NCI-H1694 treated with DMSO at 0.1 percent for 48 hours (cell line): ENCODE results near the gene ICAM1.
"Not testable (repeated sequence)": the region's sequence is repeated elsewhere in the genome, so short reads cannot be mapped to it uniquely, and the experiment has no call there.

ENCODE experiments used
- DNase-seq: peaks from one replicate; lab custom pipeline; 2025; lab: John Stamatoyannopoulos, UW

Gene ICAM1

DNA sequence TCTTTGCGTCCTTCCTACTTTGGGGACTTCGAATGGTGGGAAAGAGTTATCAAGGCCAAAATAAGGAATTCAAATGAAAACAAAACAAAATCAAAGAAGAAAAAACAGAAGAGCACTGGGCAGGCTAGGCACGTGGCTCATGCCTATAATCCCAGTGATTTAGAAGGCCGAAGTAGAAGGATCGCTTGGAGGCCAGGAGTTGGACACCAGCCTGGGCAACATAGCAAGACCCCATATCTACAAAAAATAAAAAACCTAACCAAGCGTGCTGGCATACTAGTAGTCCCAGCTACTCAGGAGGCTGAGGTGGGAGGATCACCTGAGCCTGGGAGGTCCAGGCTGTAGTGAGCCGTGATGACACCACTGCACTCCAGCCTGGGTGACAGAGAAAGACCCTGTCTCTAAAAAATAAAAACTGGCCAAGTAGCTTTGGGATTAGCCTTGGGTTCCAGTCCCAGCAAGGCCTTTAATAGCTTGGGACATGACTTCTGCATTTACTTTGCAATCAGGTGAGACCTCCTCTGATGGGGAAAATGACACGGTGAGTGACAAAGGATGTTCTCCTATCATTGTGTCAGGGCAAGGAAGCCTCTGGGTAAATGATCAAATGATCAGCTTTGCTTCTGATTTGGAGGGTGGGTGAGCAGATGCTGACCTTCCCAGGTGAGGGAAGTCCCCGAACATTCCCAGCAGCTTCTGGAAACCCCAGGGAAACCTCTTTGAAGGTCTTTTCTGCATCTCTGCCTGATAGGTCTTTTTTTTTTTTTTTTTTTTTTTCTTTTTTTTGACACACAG lies 7.1 kb downstream of the ICAM1 start:
- no peak for DNase-seq

DNA sequence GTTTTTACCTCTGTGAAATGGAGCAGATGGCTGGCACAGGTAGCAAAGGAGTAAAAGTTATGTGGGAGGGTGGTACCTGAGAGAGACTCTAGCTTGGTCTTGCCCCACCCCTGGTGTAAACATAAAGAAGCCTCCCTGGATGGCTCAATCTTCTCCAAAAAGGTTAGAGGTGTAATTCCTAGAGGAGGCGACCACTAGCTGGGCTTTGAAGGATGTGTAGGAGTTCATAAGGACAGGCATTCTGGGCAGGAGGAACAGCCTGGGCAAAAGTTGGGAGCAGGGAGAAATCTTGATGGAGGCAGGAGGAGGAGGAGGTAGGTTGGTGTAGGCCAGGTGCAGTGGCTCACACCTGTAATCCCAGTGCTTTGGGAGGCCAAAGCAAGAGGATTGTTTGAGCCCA lies 8.0 kb downstream of the ICAM1 start:
- DNase-seq: no peak

DNA sequence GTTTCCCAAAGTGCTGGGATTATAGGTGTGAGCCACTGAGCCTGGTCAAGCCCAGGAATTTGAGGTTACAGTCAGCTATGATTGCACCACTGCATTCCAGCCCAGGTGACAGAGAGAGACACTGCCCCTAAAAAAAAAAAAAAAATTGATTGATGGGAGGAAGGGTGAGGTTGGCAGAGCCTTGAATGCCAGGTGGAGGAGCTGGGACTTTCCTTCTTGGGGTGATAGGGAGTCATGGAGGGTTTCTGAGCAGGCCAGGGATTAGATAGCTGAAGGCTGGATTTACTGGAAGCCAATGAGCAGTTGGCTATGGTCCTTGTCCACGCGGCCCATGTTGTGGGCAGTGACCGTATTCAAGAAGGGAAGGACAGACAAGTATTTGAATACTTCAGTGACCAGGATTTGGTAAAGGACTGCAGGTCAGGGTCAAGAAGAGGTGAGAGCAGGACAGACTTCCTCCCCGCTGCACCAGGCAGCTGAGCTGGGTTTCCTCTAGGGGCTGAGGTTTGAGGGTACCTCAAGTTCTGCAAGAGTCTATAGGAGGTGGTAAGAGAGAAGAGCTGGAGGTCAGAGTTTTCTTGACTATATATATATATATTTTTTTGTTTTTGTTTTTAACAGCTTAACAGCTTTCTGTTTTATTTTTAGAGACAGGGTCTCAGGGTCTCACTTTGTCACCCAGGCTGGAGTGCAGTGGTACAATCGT lies 9.0 kb downstream of the ICAM1 start:
- no peak for DNase-seq

DNA sequence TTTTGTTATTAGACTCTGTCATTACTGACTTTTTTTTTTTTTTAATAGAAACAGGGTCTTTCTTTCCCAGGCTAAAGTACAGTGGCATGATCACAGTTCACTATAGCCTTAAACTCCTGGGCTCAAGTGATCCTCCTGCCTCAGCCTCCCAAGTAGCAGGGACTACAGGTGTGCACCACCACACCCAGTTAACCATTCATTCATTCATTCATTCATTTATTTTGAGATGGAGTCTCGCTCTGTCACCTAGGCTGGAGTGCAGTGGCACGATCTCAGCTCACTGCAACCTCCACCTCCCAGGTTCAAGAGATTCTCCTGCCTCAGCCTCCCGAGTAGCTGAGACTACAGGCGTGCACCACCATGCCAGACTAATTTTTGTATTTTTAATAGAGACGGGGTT lies 11.1 kb downstream of the ICAM1 start:
- DNase-seq: not testable (repeated sequence)

DNA sequence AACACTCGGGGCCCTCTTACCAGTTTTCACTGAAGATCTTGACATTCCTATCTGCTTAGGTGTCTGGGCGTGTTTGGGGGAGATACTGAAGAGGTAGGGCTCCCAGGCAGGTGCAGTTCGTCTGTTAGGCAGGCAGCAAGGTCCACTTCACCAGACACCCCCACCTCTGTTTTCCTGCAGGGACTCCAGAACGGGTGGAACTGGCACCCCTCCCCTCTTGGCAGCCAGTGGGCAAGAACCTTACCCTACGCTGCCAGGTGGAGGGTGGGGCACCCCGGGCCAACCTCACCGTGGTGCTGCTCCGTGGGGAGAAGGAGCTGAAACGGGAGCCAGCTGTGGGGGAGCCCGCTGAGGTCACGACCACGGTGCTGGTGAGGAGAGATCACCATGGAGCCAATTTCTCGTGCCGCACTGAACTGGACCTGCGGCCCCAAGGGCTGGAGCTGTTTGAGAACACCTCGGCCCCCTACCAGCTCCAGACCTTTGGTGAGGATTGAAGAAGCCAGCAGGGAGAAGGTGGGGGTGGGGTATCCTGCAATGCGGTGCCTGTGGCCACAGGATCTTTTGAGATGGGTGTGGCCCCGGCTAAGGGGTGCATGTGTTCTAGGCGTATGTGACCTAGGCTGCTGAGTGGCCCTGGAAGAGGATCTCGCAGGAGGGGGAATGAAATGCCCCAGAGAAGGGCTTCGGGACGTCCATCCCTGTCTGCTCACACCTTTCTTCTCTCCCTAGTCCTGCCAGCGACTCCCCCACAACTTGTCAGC lies 12.6 kb downstream of the ICAM1 start:
- no peak for DNase-seq

DNA sequence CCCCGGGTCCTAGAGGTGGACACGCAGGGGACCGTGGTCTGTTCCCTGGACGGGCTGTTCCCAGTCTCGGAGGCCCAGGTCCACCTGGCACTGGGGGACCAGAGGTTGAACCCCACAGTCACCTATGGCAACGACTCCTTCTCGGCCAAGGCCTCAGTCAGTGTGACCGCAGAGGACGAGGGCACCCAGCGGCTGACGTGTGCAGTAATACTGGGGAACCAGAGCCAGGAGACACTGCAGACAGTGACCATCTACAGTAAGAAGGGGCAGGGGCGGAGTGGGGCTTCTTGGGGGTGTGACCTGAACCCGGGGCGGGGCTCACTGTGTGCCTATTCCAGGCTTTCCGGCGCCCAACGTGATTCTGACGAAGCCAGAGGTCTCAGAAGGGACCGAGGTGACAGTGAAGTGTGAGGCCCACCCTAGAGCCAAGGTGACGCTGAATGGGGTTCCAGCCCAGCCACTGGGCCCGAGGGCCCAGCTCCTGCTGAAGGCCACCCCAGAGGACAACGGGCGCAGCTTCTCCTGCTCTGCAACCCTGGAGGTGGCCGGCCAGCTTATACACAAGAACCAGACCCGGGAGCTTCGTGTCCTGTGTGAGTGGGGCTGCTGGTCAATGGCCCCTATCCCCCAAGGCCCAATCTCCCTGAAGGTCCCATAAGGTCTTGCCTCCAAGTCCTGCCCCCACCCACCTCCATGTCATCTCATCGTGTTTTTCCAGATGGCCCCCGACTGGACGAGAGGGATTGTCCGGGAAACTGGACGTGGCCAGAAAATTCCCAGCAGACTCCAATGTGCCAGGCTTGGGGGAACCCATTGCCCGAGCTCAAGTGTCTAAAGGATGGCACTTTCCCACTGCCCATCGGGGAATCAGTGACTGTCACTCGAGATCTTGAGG lies 13.4 kb downstream of the ICAM1 start:
- DNase-seq: no peak

DNA sequence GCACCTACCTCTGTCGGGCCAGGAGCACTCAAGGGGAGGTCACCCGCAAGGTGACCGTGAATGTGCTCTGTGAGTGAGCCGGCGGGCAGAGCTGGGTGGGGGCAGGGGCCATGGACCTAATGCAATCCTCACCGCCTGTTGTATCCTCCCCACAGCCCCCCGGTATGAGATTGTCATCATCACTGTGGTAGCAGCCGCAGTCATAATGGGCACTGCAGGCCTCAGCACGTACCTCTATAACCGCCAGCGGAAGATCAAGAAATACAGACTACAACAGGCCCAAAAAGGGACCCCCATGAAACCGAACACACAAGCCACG lies 14.0 kb downstream of the ICAM1 start:
- no peak for DNase-seq

DNA sequence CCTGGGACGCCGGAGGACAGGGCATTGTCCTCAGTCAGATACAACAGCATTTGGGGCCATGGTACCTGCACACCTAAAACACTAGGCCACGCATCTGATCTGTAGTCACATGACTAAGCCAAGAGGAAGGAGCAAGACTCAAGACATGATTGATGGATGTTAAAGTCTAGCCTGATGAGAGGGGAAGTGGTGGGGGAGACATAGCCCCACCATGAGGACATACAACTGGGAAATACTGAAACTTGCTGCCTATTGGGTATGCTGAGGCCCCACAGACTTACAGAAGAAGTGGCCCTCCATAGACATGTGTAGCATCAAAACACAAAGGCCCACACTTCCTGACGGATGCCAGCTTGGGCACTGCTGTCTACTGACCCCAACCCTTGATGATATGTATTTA lies 14.5 kb downstream of the ICAM1 start:
- no peak for DNase-seq

DNA sequence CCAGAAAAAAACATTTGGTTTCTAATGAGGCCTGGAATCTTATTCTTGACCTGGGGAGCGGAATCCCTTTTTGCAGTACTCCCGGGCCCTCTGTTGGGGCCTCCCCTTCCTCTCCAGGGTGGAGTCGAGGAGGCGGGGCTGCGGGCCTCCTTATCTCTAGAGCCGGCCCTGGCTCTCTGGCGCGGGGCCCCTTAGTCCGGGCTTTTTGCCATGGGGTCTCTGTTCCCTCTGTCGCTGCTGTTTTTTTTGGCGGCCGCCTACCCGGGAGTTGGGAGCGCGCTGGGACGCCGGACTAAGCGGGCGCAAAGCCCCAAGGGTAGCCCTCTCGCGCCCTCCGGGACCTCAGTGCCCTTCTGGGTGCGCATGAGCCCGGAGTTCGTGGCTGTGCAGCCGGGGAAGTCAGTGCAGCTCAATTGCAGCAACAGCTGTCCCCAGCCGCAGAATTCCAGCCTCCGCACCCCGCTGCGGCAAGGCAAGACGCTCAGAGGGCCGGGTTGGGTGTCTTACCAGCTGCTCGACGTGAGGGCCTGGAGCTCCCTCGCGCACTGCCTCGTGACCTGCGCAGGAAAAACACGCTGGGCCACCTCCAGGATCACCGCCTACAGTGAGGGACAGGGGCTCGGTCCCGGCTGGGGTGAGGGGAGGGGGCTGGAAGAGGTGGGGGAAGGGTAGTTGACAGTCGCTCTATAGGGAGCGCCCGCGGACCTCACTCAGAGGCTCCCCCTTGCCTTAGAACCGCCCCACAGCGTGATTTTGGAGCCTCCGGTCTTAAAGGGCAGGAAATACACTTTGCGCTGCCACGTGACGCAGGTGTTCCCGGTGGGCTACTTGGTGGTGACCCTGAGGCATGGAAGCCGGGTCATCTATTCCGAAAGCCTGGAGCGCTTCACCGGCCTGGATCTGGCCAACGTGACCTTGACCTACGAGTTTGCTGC lies 16.1 kb downstream of the ICAM1 start, which contains the start of gene ICAM4:
ICAM4 (plus strand) TSS at position 153 of the 935 bp plus-strand sequence; CDS start at position 211, 58 bp downstream.
- peak; percentile 4 for DNase-seq

DNA sequence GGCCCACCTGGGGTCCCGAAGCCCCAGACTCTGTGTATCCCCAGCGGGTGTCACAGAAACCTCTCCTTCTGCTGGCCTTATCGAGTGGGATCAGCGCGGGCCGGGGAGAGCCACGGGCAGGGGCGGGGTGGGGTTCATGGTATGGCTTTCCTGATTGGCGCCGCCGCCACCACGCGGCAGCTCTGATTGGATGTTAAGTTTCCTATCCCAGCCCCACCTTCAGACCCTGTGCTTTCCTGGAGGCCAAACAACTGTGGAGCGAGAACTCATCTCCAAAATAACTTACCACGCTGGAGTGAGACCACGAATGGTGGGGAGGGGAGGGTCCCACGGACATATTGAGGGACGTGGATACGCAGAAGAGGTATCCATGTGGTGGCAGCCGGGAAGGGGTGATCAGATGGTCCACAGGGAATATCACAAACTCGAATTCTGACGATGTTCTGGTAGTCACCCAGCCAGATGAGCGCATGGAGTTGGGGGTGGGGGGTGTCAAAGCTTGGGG lies 17.8 kb downstream of the ICAM1 start:
- DNase-seq: no peak

DNA sequence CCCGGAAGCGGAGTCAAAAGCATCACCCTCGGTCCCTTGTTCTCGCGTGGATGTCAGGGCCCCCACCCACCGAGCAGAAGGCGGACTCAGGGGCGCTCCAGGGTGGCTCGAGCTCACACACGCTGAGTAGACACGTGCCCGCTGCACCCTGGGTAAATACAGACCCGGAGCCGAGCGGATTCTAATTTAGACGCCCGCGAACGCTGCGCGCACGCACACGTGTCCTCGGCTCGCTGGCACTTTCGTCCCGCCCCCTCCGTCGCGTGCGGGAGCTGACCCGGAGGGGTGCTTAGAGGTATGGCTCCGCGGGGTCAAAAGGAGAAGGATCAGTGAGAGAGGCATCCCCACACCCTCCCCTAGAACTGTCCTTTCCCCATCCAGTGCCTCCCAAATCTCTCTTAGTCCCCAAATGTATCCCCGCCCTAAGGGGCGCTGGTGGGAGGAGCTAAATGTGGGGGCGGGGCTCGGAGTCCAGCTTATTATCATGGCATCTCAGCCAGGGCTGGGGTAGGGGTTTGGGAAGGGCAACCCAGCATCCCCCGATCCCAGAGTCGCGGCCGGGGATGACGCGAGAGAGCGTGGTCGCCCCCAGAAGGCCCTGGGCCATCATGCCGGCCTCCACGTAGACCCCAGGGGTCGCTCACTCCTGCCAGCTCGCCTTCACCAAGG lies 18.4 kb downstream of the ICAM1 start:
- peak; percentile 29 for DNase-seq

DNA sequence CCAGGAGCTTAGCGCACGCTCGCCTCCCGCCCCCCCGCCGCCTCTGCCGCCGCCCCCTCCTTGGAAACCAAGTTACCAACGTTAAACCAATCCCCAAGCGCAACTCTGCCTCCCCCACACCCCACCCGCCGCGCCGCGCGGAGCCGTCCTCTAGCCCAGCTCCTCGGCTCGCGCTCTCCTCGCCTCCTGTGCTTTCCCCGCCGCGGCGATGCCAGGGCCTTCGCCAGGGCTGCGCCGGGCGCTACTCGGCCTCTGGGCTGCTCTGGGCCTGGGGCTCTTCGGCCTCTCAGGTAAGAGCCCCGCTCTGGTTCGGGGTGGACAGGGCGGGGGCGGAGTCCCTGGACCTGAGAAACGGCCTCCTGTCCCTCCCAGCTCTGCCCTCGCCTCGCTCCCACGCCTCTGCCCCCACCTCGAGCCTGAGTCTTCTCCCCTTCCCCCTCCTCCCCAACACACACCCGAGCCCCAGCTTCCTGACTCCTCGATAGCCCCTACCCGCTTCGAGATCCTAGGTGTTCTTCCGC lies 19.0 kb downstream of the ICAM1 start, which contains the start of gene ICAM5:
ICAM5 (plus strand) TSS at position 117 of the 521 bp plus-strand sequence; CDS start at position 209, 92 bp downstream.
- no peak for DNase-seq

DNA sequence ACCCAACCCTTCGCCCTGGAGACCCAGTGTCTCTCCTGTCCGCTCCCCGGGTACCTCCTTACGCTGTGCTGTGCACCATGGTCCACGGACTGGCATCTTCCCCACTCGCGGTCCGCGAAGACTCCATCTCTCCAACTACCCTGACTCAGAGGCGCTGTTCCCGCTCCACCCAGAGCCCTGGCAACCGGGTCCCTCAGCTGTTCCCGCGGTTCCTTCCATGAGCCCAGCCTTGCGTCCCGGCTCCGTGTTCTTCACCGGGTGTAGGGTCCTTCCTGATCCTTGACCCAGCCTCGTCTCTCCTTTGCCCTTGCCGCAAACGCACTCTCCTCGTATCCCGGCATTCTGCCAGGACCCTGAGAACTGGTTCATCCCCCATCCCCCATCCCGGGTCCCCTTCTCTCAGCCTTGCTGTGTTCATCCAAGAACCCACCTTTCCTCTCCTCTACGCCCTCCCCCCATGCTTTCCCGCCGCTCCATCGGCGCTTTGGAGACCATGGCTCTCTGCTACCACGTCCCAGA lies 19.5 kb downstream of the ICAM1 start:
- DNase-seq: no peak

DNA sequence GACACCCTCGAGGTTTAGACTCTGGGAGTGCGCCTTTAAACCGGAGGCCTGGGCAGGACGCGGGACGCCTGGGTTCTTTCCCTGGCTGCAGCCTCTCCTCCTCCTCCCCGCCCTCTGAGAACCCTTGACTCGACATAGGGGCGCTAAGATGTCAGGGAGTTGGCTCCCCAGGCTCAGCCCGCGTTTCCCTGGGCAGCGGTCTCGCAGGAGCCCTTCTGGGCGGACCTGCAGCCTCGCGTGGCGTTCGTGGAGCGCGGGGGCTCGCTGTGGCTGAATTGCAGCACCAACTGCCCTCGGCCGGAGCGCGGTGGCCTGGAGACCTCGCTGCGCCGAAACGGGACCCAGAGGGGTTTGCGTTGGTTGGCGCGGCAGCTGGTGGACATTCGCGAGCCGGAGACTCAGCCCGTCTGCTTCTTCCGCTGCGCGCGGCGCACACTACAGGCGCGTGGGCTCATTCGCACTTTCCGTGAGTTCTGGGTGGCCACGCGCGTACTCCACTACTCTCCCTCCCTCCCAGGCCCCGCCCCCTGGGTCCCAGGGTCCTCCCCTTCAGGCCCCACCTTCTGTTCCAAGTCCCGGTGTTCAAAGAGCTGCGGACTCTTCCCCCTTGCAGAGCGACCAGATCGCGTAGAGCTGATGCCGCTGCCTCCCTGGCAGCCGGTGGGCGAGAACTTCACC lies 20.1 kb downstream of the ICAM1 start:
- no peak for DNase-seq

DNA sequence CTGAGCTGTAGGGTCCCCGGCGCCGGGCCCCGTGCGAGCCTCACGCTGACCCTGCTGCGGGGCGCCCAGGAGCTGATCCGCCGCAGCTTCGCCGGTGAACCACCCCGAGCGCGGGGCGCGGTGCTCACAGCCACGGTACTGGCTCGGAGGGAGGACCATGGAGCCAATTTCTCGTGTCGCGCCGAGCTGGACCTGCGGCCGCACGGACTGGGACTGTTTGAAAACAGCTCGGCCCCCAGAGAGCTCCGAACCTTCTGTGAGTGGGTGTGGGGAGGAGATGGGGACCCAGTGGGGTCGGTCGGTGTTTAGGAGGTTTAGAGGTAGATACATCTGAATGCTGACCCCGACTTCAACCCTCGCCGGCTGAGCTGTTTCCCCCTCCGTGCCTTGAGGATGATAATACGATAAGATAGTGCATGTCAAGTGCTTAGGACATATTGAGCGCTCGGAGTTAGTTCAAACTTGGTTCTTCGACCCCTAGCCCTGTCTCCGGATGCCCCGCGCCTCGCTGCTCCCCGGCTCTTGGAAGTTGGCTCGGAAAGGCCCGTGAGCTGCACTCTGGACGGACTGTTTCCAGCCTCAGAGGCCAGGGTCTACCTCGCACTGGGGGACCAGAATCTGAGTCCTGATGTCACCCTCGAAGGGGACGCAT lies 20.8 kb downstream of the ICAM1 start:
- DNase-seq: no peak

DNA sequence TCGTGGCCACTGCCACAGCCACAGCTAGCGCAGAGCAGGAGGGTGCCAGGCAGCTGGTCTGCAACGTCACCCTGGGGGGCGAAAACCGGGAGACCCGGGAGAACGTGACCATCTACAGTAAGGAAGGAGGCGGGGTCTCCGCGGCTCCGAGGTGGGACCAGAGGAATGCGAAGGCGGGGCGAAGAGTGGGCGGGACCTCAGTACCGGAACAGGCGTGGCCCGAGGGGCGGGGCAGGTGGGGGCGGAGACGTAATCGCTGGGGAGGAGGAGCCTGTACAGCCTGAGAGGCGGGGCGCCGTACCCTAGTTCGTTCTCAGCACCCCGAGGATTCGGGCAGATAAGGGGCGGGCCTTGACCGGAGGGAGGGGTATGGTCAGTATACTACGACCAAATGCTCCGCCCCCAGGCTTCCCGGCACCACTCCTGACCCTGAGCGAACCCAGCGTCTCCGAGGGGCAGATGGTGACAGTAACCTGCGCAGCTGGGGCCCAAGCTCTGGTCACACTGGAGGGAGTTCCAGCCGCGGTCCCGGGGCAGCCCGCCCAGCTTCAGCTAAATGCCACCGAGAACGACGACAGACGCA lies 21.4 kb downstream of the ICAM1 start:
- DNase-seq: peak; percentile 24

DNA sequence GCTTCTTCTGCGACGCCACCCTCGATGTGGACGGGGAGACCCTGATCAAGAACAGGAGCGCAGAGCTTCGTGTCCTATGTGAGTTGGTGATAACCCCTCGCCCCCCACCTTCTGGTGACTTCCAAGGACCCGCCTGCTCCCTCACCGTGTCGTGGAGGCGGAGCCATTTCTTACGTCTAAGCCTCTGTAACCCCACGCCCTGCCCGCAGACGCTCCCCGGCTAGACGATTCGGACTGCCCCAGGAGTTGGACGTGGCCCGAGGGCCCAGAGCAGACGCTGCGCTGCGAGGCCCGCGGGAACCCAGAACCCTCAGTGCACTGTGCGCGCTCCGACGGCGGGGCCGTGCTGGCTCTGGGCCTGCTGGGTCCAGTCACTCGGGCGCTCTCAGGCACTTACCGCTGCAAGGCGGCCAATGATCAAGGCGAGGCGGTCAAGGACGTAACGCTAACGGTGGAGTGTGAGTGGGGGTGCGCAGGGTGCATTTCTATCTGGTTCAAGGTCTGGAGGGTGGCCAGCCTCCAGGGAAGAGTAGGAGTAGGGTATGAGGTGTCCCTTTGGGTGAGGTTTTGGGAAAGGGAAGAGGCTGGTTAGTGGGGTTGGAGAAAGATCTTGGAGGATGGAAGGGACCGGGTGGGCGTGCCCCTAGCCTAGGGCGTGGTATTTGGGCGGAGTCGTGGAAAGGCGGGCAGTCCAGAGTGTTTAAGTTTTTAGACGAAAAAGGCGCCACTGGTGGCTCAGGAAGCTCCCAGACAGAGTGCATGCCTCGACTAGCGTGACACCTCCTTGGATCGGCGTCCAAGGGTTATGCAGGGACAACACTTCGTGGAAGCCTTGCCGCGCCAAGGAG lies 22.1 kb downstream of the ICAM1 start:
- DNase-seq: no peak
